H9 (cell line): ENCODE measurements around the gene ATF3. TPM values are rescaled to one million over a fixed set of nuclear protein-coding genes. Genes with fewer than 3 reads are reported as not detected.

Experiments
- DNase-seq: peaks from one replicate; pipeline ENCODE4 v3.0.0-alpha.2; 2017
- H2AFZ ChIP-seq: one replicate; pipeline ENCODE4 v1.6.1; 2013; ENCODE audit warnings: mild to moderate bottlenecking, low read length, control low read depth, moderate library complexity
- H2AK5ac ChIP-seq: 2 replicates; pipeline ENCODE4 v1.6.1; 2013; ENCODE audit warnings: low read length, control low read depth, mixed read lengths; ENCODE audit not compliant: insufficient read length
- H2BK120ac ChIP-seq: one replicate; pipeline ENCODE4 v1.6.1; 2013; ENCODE audit warnings: low read depth, mild to moderate bottlenecking, low read length, control low read depth, inconsistent platforms; ENCODE audit not compliant: poor library complexity, severe bottlenecking
- H2BK12ac ChIP-seq: 2 replicates; pipeline ENCODE4 v1.6.1; 2013; ENCODE audit warnings: low read length, control low read depth, mixed read lengths, low read depth; ENCODE audit not compliant: insufficient read length
- H2BK15ac ChIP-seq: 2 replicates; pipeline ENCODE4 v1.6.1; 2013; ENCODE audit warnings: low read depth, low read length, control low read depth
- H2BK20ac ChIP-seq: one replicate; pipeline ENCODE4 v1.6.1; 2013; ENCODE audit warnings: low read depth, mild to moderate bottlenecking, low read length, control low read depth, inconsistent platforms; ENCODE audit not compliant: poor library complexity, severe bottlenecking
- H2BK5ac ChIP-seq: 2 replicates; pipeline ENCODE4 v1.6.1; 2013; ENCODE audit warnings: low read length, control low read depth, mixed read lengths; ENCODE audit not compliant: insufficient read length
- H3K14ac ChIP-seq: 2 replicates; pipeline ENCODE4 v1.6.1; 2013; ENCODE audit warnings: low read length, control low read depth; ENCODE audit not compliant: insufficient read depth
- H3K18ac ChIP-seq: 2 replicates; pipeline ENCODE4 v1.6.1; 2013; ENCODE audit warnings: low read depth, mild to moderate bottlenecking, mixed read lengths, low read length, control low read depth; ENCODE audit not compliant: insufficient read length
- H3K23ac ChIP-seq: 2 replicates; pipeline ENCODE4 v1.6.1; 2013; ENCODE audit warnings: low read length, control low read depth, mixed read lengths, low read depth; ENCODE audit not compliant: insufficient read length
- H3K23me2 ChIP-seq: 2 replicates; pipeline ENCODE4 v1.6.1; 2013; ENCODE audit warnings: low read depth, mild to moderate bottlenecking, mixed read lengths, low read length, control low read depth; ENCODE audit not compliant: insufficient read length, poor library complexity, severe bottlenecking
- H3K27ac ChIP-seq: 2 replicates; pipeline ENCODE4 v1.5.1; 2013; ENCODE audit warnings: low read length, control low read depth, mixed read lengths, low read depth; ENCODE audit not compliant: insufficient read length
- H3K27me3 ChIP-seq: 2 replicates; pipeline ENCODE4 v1.6.1; 2013; ENCODE audit warnings: low read length, control low read depth, inconsistent platforms; ENCODE audit not compliant: insufficient read depth
- H3K4ac ChIP-seq: 2 replicates; pipeline ENCODE4 v1.6.1; 2013; ENCODE audit warnings: low read depth, mild to moderate bottlenecking, control low read depth, inconsistent platforms, low read length, moderate library complexity
- H3K4me1 ChIP-seq: 2 replicates; pipeline ENCODE4 v1.6.1; 2013; ENCODE audit warnings: low read length, control low read depth, inconsistent platforms; ENCODE audit not compliant: insufficient read depth
- H3K4me2 ChIP-seq: 2 replicates; pipeline ENCODE4 v1.6.1; 2013; ENCODE audit warnings: low read length, control low read depth, mixed read lengths; ENCODE audit not compliant: insufficient read length, insufficient read depth
- H3K56ac ChIP-seq: 2 replicates; pipeline ENCODE4 v1.6.1; 2013; ENCODE audit warnings: low read depth, mild to moderate bottlenecking, mixed read lengths, low read length, control low read depth; ENCODE audit not compliant: insufficient read length
- H3K79me1 ChIP-seq: 2 replicates; pipeline ENCODE4 v1.6.1; 2013; ENCODE audit warnings: low read depth, mild to moderate bottlenecking, moderate library complexity, low read length, control low read depth, inconsistent platforms; ENCODE audit not compliant: insufficient read depth, poor library complexity, severe bottlenecking
- H3K79me2 ChIP-seq: 2 replicates; pipeline ENCODE4 v1.6.1; 2013; ENCODE audit warnings: low read length, control low read depth, inconsistent platforms; ENCODE audit not compliant: insufficient read depth
- H3K9ac ChIP-seq: 2 replicates; pipeline ENCODE4 v1.6.1; 2013; ENCODE audit warnings: low read length, control low read depth, mixed read lengths; ENCODE audit not compliant: insufficient read length; ENCODE audit errors: extremely low read depth
- H3K9me3 ChIP-seq: one replicate; pipeline ENCODE4 v1.6.1; 2013; ENCODE audit warnings: low read depth, low read length, inconsistent platforms; ENCODE audit not compliant: control insufficient read depth
- H3T11ph ChIP-seq: one replicate; pipeline ENCODE4 v1.6.1; 2013; ENCODE audit warnings: mild to moderate bottlenecking, low read length, control low read depth, inconsistent platforms
- H4K20me1 ChIP-seq: one replicate; pipeline ENCODE4 v1.6.1; 2013; ENCODE audit not compliant: control insufficient read depth, insufficient read length, insufficient read depth
- H4K5ac ChIP-seq: 2 replicates; pipeline ENCODE4 v1.6.1; 2013; ENCODE audit warnings: low read depth, mild to moderate bottlenecking, mixed read lengths, low read length, control low read depth; ENCODE audit not compliant: insufficient read length
- H4K8ac ChIP-seq: replicated peaks from 2 replicates; pipeline ENCODE4 v1.6.1; 2013; ENCODE audit warnings: low read length, control low read depth, mixed read lengths, low read depth; ENCODE audit not compliant: insufficient read length
- H4K91ac ChIP-seq: 2 replicates; pipeline ENCODE4 v1.6.1; 2013; ENCODE audit warnings: low read depth, mild to moderate bottlenecking, moderate library complexity, mixed read lengths, low read length, control low read depth; ENCODE audit not compliant: insufficient read length
- H3K27ac Mint-ChIP-seq, 3 experiments: 2 replicates in 2 of 3; 3 replicates in 1 of 3; pipeline ENCODE4 v1.8.0; 2020 to 2021; ENCODE audit warnings: mixed read lengths in 3 of 3, mild to moderate bottlenecking in 1 of 3, moderate library complexity in 1 of 3
- H3K27me3 Mint-ChIP-seq: 2 replicates; pipeline ENCODE4 v1.8.0; 2021; ENCODE audit warnings: low read depth, mild to moderate bottlenecking, moderate library complexity, mixed read lengths
- H3K36me3 Mint-ChIP-seq, 3 experiments: 2 replicates in 2 of 3; 3 replicates in 1 of 3; pipeline ENCODE4 v1.8.0; 2020 to 2021; ENCODE audit warnings: low read depth in 3 of 3, mixed read lengths in 3 of 3; ENCODE audit not compliant: insufficient read depth in 1 of 3
- H3K4me1 Mint-ChIP-seq, 2 experiments: 2 replicates each; pipeline ENCODE4 v1.8.0; 2020; ENCODE audit warnings: mixed read lengths in 2 of 2
- H3K4me3 Mint-ChIP-seq, 2 experiments: 2 replicates in 1 of 2; 3 replicates in 1 of 2; pipeline ENCODE4 v1.8.0; 2020 to 2021; ENCODE audit warnings: mild to moderate bottlenecking in 2 of 2, mixed read lengths in 2 of 2, moderate library complexity in 1 of 2
- H3K9me3 Mint-ChIP-seq, 2 experiments: 2 replicates in 1 of 2; 3 replicates in 1 of 2; pipeline ENCODE4 v1.8.0; 2020; ENCODE audit warnings: mild to moderate bottlenecking in 2 of 2, mixed read lengths in 2 of 2, moderate library complexity in 1 of 2
- CTCF ChIP-seq: fragments of 200-600 bp; sonication (generic); conservative IDR thresholded peaks from 3 replicates; pipeline ENCODE4 v1.8.0; 2021; ENCODE audit warnings: antibody characterized with exemption, mild to moderate bottlenecking
- WGBS: extraction: QIAGEN DNeasy Blood & Tissue Kit; methylation state at CpG from one replicate; pipeline ENCODE4 v1.1.7; 2013; ENCODE audit warnings: missing lambda C conversion rate, low lambda C conversion rate, mixed read lengths; ENCODE audit not compliant: insufficient read length; ENCODE audit errors: extremely low coverage; 5-methylcytosine and 5-hydroxymethylcytosine counted together
- total RNA-seq: library from RNA; stranded (reverse); gene quantifications from 2 replicates; pipeline ENCODE4 v1.2.1, GENCODE V29; 2021

The ATF3 gene
- total RNA-seq, 1 experiment from 2014 or later: 14.7 TPM

DNA sequence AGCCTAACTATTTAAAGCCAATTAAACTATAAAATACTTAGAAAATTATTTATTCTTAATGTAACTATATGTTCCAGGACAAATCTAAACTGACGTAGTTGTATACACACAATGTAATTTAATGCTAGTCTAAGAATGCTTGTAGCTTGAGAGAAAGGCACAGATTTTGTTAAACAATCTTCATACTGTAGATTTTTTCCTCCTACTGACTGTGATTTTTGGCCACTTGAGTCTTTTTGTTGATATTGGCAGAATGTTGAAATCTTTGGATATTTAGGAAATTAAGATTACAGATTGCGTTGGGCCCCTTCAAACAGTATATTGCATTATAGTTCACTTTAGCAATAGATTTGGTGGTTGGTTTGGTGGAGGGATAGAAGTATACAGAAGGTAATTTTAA is 40.5 kb downstream of the ATF3 start:
- Histone ChIP-seq H4K91ac (no peak overlapping the region), H3T11ph (no peak overlapping the region), H4K20me1 (no peaks in the 10 kb centered on the region), H2BK12ac (no peak overlapping the region), H4K5ac (no peak overlapping the region), H3K4ac (no peak overlapping the region), H3K23ac (no peak overlapping the region), H3K4me2 (no peak overlapping the region), H3K27me3 (no peaks in the 10 kb centered on the region), H3K9ac (no peak overlapping the region), H3K14ac (no peak overlapping the region), H4K8ac (no peak overlapping the region), H3K18ac (no peak overlapping the region), H2AK5ac (no peak overlapping the region), H3K79me2 (no peaks in the 10 kb centered on the region), H2AFZ (no peak overlapping the region), H3K9me3 (no peaks in the 10 kb centered on the region), H3K23me2 (no peaks in the 10 kb centered on the region), H2BK15ac (no peak overlapping the region), H3K79me1 (no peaks in the 10 kb centered on the region), H3K4me1 (no peaks in the 10 kb centered on the region), H2BK120ac (no peak overlapping the region), H2BK5ac (no peak overlapping the region), H3K56ac (no peak overlapping the region), H3K27ac (no peak overlapping the region), H2BK20ac (no peak overlapping the region)
- Mint-ChIP-seq H3K27me3 (peaks cover 8% of the 10 kb centered on the region), H3K9me3 (no peaks in the 10 kb centered on the region), H3K4me1 (no peaks in the 10 kb centered on the region), H3K27ac (no peak overlapping the region), H3K4me3 (no peak overlapping the region), H3K36me3 (no peaks in the 10 kb centered on the region)
- TF ChIP-seq CTCF: no peak
- WGBS: no CpG with 5 or more reads among the region's 2 CpGs
- DNase-seq: no peak
